GM12878 (cell line): Measurements from ENCODE around the gene INTS2. TPM values are rescaled to one million over a fixed set of nuclear protein-coding genes. Genes with fewer than 3 reads are reported as not detected.

Experiments used
- ATAC-seq: fragments of 200-7000 bp; cut with Tn5 transposase; 3 replicates; pipeline ENCODE4 v1.9.1; 2020; ENCODE audit warnings: mild to moderate bottlenecking, moderate library complexity
- BruUV-seq: library from RNA; stranded (reverse); fragments of 400-500 nt; replicated peaks from 2 replicates; lab custom pipeline; 2021; lab: Mats Ljungman, UMichigan
- CTCF ChIA-PET: fragments of 300-600 bp; sonication (Branson Sonifier 250); formaldehyde crosslinking; extraction: SDS; loops from one replicate; lab custom pipeline; 2021; ENCODE audit warnings: inconsistent platforms; lab: Yijun Ruan, JAX
- POLR2A ChIA-PET: fragments of 350-600 bp; formaldehyde crosslinking; extraction: SDS; loops from one replicate; lab custom pipeline; 2021; ENCODE audit warnings: inconsistent platforms; lab: Charles Lee
- RAD21 ChIA-PET: fragments of 300-600 bp; sonication (Branson Sonifier 250); formaldehyde crosslinking; loops from one replicate; lab custom pipeline; 2023; ENCODE audit warnings: antibody characterized with exemption; ENCODE audit not compliant: unreplicated experiment; lab: Charles Lee
- SMC1A ChIA-PET: fragments of 300-600 bp; sonication (Branson Sonifier 250); formaldehyde crosslinking; loops from one replicate; lab custom pipeline; 2023; ENCODE audit not compliant: unreplicated experiment, uncharacterized antibody; lab: Charles Lee
- DNase-seq: peaks from one replicate; pipeline ENCODE4 v3.0.0-alpha.2; 2011; ENCODE audit warnings: low read depth, low spot score
- FAIRE-seq: peaks from 3 replicates; lab custom pipeline; 2011; peaks lifted over from hg19 to GRCh38; lab: Jason Lieb, UNC
- H2AFZ ChIP-seq: 2 replicates; pipeline ENCODE4 v1.6.0; 2011; ENCODE audit warnings: low read depth, low read length, control low read depth; ENCODE audit not compliant: control insufficient read depth
- H3K27ac ChIP-seq: 2 replicates; pipeline ENCODE4 v1.5.1; 2011; ENCODE audit warnings: control low read depth; ENCODE audit not compliant: control insufficient read depth, insufficient read depth
- H3K27me3 ChIP-seq, 2 experiments: replicated peaks in 1 of 2; 2 replicates each; pipeline versions ENCODE4 v1.6.0 to v1.6.1; 2011; ENCODE audit warnings: low read length in 1 of 2; ENCODE audit not compliant: control insufficient read depth in 2 of 2, insufficient read depth in 2 of 2
- H3K36me3 ChIP-seq, 2 experiments: 2 replicates each; pipeline ENCODE4 v1.5.1; 2011; ENCODE audit warnings: low read length in 1 of 2; ENCODE audit not compliant: control insufficient read depth in 2 of 2, insufficient read depth in 2 of 2
- H3K4me1 ChIP-seq: 2 replicates; pipeline ENCODE4 v1.6.1; 2011; ENCODE audit warnings: mild to moderate bottlenecking, low read length, moderate library complexity, mixed read lengths; ENCODE audit not compliant: control insufficient read depth, insufficient read depth
- H3K4me2 ChIP-seq: 2 replicates; pipeline ENCODE4 v1.6.0; 2011; ENCODE audit warnings: control low read depth; ENCODE audit not compliant: control insufficient read depth, insufficient read depth
- H3K4me3 ChIP-seq: fragments of 200-600 bp; sonication (generic); 2 replicates; pipeline ENCODE4 v1.5.1; 2016
- H3K79me2 ChIP-seq: 2 replicates; pipeline ENCODE4 v1.6.0; 2011; ENCODE audit warnings: low read length; ENCODE audit not compliant: control insufficient read depth, insufficient read depth
- H3K9ac ChIP-seq: 2 replicates; pipeline ENCODE4 v1.8.0; 2011; ENCODE audit warnings: low read length, control low read depth, mixed read lengths; ENCODE audit not compliant: control insufficient read depth, insufficient read depth
- H3K9me3 ChIP-seq: replicated peaks from 3 replicates; pipeline ENCODE4 v1.5.1; 2011; ENCODE audit warnings: mild to moderate bottlenecking, low read length; ENCODE audit not compliant: control insufficient read depth, insufficient read depth
- H4K20me1 ChIP-seq: 2 replicates; pipeline ENCODE4 v1.6.0; 2011; ENCODE audit not compliant: control insufficient read depth, insufficient read depth
- CBFB ChIP-seq: IDR thresholded peaks from 2 replicates; pipeline ENCODE4 v1.6.1; 2016; ENCODE audit warnings: antibody characterized with exemption, low read depth
- CBX5 ChIP-seq: sonication (generic); IDR thresholded peaks from 2 replicates; pipeline ENCODE4 v1.6.1; 2016; ENCODE audit warnings: low read depth, moderate library complexity, mild to moderate bottlenecking, inconsistent platforms
- CHD4 ChIP-seq: fragments of 200-600 bp; sonication (generic); IDR thresholded peaks from 2 replicates; pipeline ENCODE4 v1.6.1; 2016; ENCODE audit warnings: mild to moderate bottlenecking
- DPF2 ChIP-seq: fragments of 450-650 bp; IDR thresholded peaks from 2 replicates; pipeline ENCODE4 v1.6.1; 2017; ENCODE audit warnings: mild to moderate bottlenecking
- ESRRA ChIP-seq: IDR thresholded peaks from 2 replicates; pipeline ENCODE4 v1.6.1; 2012; ENCODE audit warnings: mild to moderate bottlenecking, low read length, improper control_type of control experiment
- JUND ChIP-seq: IDR thresholded peaks from 2 replicates; pipeline ENCODE4 v1.6.1; 2012; ENCODE audit warnings: low read depth, mild to moderate bottlenecking, low read length, improper control_type of control experiment, moderate library complexity
- MTA2 ChIP-seq: fragments of 450-650 bp; IDR thresholded peaks from 2 replicates; pipeline ENCODE4 v1.6.1; 2016; ENCODE audit warnings: low read depth, mild to moderate bottlenecking, moderate library complexity
- MXI1 ChIP-seq: fragments of 150-350 bp; IDR thresholded peaks from 2 replicates; pipeline ENCODE4 v1.6.1; 2011; ENCODE audit warnings: low read depth, mild to moderate bottlenecking, inconsistent platforms, low read length, improper control_type of control experiment
- MYB ChIP-seq: fragments of 150-350 bp; IDR thresholded peaks from 2 replicates; pipeline ENCODE4 v1.6.1; 2014; ENCODE audit warnings: mild to moderate bottlenecking, low read depth, low read length, borderline replicate concordance
- NFYB ChIP-seq: IDR thresholded peaks from 2 replicates; pipeline ENCODE4 v1.6.1; 2011; ENCODE audit warnings: low read depth, mild to moderate bottlenecking, low read length, improper control_type of control experiment, moderate library complexity; ENCODE audit not compliant: insufficient read depth
- RUNX3 ChIP-seq: IDR thresholded peaks from 2 replicates; pipeline ENCODE4 v1.6.1; 2012; ENCODE audit warnings: low read length, inconsistent platforms
- SIN3A ChIP-seq: IDR thresholded peaks from 2 replicates; pipeline ENCODE4 v1.6.1; 2012; ENCODE audit warnings: low read depth, low read length, improper control_type of control experiment
- SMC3 ChIP-seq: IDR thresholded peaks from 2 replicates; pipeline ENCODE4 v1.6.1; 2011; ENCODE audit warnings: low read length, improper control_type of control experiment, borderline replicate concordance
- SRF ChIP-seq, 2 experiments: IDR thresholded peaks; 2 replicates each; pipeline ENCODE4 v1.6.1; 2011; ENCODE audit warnings: low read depth in 2 of 2, low read length in 2 of 2, mild to moderate bottlenecking in 1 of 2, moderate library complexity in 1 of 2
- WRNIP1 ChIP-seq: IDR thresholded peaks from 2 replicates; pipeline ENCODE4 v1.6.1; 2011; ENCODE audit warnings: low read depth, low read length, improper control_type of control experiment, borderline replicate concordance
- ZBED1 ChIP-seq: IDR thresholded peaks from 2 replicates; pipeline ENCODE4 v1.6.1; 2016; ENCODE audit warnings: borderline replicate concordance
- WGBS: methylation state at CpG from one replicate; pipeline ENCODE4 v1.1.6; 2016; ENCODE audit warnings: low lambda C conversion rate; ENCODE audit not compliant: insufficient replicate concordance, insufficient coverage; ENCODE audit errors: missing lambda C conversion rate; 5-methylcytosine and 5-hydroxymethylcytosine counted together
- in situ Hi-C: fragments of 300-500 bp; cut with MboI; formaldehyde crosslinking; loops from 9 replicates; pipeline ENCODE4 v1.14.3; 2018; ENCODE audit warnings: mixed read lengths
- intact Hi-C: fragments of 100-400 bp; cut with micrococcal nuclease; formaldehyde crosslinking; loops from one replicate; pipeline ENCODE4 v1.14.2; 2022; ENCODE audit not compliant: unreplicated experiment
- polyA plus RNA-seq, 11 experiments: library from polyadenylated mRNA; depleted of rRNA in 4 of 11; unstranded in 6 of 11; stranded (reverse) in 5 of 11; fragments of >200 nt; fragmentation: Nextera tagmentation in 4 of 11; fragmentation: Illumina TruSeq in 1 of 11; extraction: Ambion mirVana in 4 of 11; extraction: Trizol in 1 of 11; gene quantifications; 1 replicate in 1 of 11; 2 replicates in 10 of 11; pipeline versions ENCODE4 v1.2.1 to v1.2.3, GENCODE V29; 2011 to 2016; ENCODE audit warnings: inconsistent platforms in 2 of 11, missing spikeins in 2 of 11, low read depth in 1 of 11
- total RNA-seq, 4 experiments: library from RNA; depleted of rRNA in 3 of 4; stranded (reverse); fragments of >200 nt in 3 of 4; fragmentation: Illumina TruSeq in 1 of 4; extraction: Trizol in 1 of 4; gene quantifications; 2 replicates each; pipeline versions ENCODE4 v1.2.1 to v1.2.3, GENCODE V29; 2013 to 2021
- TF ChIP-seq, protein P1 (sequence below): fragments of 150-350 bp; IDR thresholded peaks from 2 replicates; pipeline ENCODE4 v1.6.1; 2014; ENCODE audit warnings: mild to moderate bottlenecking, low read depth, low read length
- TF ChIP-seq, protein P2 (sequence below): IDR thresholded peaks from 2 replicates; pipeline ENCODE4 v1.6.1; 2012; ENCODE audit warnings: low read depth, low read length, improper control_type of control experiment
- TF ChIP-seq, protein P3 (sequence below): fragments of 450-650 bp; IDR thresholded peaks from 2 replicates; pipeline ENCODE4 v1.6.1; 2018; ENCODE audit warnings: mild to moderate bottlenecking, low read depth, moderate library complexity; ENCODE audit not compliant: partially characterized antibody

The INTS2 gene
- total and polyA plus RNA-seq, 10 of the 15 experiments (the other 5 are each of a cell fraction or from before 2014, with no cell fraction given): 2.8 to 22.2 (median 11.6) TPM

DNA sequence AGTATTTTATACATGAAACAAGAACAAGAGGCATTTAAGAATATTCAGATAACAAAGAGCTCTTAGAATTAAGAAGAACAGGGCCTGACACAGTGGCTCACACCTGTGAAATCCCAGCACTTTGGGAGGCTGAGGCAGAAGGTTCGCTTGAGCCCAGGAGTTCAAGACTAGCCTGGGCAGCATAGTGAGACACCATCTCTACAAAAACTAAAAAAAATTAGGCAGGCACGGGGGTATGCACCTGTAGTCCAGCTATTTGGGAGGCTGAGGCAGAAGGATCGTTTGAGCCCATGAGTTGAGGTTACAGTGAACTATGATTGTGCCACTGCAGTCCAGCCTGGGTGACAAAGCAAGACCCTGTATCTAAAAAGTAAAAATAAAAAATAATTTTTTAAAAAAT, 52.0 kb downstream of the INTS2 start:
- RAD21 ChIA-PET: interaction anchor here (2.0 kb wide), 1 partner anchor 234 kb away, joined by 7 read pairs; no protein-coding TSS in a partner anchor
- H3K27ac ChIP-seq: no peak overlapping the region
- in situ Hi-C loops (no loop called here), intact Hi-C loops (no loop called here)
- H2AFZ ChIP-seq: no peak overlapping the region
- TF ChIP-seq, protein P1, sequence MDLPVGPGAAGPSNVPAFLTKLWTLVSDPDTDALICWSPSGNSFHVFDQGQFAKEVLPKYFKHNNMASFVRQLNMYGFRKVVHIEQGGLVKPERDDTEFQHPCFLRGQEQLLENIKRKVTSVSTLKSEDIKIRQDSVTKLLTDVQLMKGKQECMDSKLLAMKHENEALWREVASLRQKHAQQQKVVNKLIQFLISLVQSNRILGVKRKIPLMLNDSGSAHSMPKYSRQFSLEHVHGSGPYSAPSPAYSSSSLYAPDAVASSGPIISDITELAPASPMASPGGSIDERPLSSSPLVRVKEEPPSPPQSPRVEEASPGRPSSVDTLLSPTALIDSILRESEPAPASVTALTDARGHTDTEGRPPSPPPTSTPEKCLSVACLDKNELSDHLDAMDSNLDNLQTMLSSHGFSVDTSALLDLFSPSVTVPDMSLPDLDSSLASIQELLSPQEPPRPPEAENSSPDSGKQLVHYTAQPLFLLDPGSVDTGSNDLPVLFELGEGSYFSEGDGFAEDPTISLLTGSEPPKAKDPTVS: no peak
- TF ChIP-seq, protein P2, sequence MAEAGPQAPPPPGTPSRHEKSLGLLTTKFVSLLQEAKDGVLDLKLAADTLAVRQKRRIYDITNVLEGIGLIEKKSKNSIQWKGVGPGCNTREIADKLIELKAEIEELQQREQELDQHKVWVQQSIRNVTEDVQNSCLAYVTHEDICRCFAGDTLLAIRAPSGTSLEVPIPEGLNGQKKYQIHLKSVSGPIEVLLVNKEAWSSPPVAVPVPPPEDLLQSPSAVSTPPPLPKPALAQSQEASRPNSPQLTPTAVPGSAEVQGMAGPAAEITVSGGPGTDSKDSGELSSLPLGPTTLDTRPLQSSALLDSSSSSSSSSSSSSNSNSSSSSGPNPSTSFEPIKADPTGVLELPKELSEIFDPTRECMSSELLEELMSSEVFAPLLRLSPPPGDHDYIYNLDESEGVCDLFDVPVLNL: no peak
- no peak for TF ChIP-seq ESRRA
- no peak for TF ChIP-seq SIN3A
- no peak for TF ChIP-seq MXI1
- TF ChIP-seq CBX5: no peak
- TF ChIP-seq, protein P3, sequence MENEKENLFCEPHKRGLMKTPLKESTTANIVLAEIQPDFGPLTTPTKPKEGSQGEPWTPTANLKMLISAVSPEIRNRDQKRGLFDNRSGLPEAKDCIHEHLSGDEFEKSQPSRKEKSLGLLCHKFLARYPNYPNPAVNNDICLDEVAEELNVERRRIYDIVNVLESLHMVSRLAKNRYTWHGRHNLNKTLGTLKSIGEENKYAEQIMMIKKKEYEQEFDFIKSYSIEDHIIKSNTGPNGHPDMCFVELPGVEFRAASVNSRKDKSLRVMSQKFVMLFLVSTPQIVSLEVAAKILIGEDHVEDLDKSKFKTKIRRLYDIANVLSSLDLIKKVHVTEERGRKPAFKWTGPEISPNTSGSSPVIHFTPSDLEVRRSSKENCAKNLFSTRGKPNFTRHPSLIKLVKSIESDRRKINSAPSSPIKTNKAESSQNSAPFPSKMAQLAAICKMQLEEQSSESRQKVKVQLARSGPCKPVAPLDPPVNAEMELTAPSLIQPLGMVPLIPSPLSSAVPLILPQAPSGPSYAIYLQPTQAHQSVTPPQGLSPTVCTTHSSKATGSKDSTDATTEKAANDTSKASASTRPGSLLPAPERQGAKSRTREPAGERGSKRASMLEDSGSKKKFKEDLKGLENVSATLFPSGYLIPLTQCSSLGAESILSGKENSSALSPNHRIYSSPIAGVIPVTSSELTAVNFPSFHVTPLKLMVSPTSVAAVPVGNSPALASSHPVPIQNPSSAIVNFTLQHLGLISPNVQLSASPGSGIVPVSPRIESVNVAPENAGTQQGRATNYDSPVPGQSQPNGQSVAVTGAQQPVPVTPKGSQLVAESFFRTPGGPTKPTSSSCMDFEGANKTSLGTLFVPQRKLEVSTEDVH: no peak
- no peak for TF ChIP-seq CHD4
- TF ChIP-seq RUNX3: no peak
- TF ChIP-seq DPF2: no peak
- TF ChIP-seq MYB: no peak
- no peak for TF ChIP-seq SMC3
- TF ChIP-seq JUND: no peak
- no peak for TF ChIP-seq WRNIP1
- TF ChIP-seq MTA2: no peak
- TF ChIP-seq NFYB: no peak
- TF ChIP-seq SRF (IDR thresholded peaks at IDR 0.05; ENCODE audit: low read depth in 2 of 2, low read length in 2 of 2): no peak
- no peak for TF ChIP-seq ZBED1
- no peak for TF ChIP-seq CBFB
- H4K20me1 ChIP-seq: no peaks in the 10 kb centered on the region
- 44% methylated on average over 3 of the region's 3 CpGs for WGBS
- POLR2A ChIA-PET: no interaction called here
- CTCF ChIA-PET: interaction anchor here (1.8 kb wide), 1 partner anchor 234 kb away, joined by 10 read pairs; no protein-coding TSS in a partner anchor
- SMC1A ChIA-PET: interaction anchor here (0.8 to 1.6 kb wide), 3 partner anchors 9 to 238 kb away, joined by 3 read pairs; no protein-coding TSS in a partner anchor
- no peaks in the 10 kb centered on the region for H3K27me3 ChIP-seq
- H3K36me3 ChIP-seq: peaks cover 3 to 15% of the 10 kb centered on the region in 2 experiments
- H3K9ac ChIP-seq: no peak overlapping the region
- no peaks in the 10 kb centered on the region for H3K9me3 ChIP-seq
- FAIRE-seq: no peak
- H3K79me2 ChIP-seq: no peaks in the 10 kb centered on the region
- no peaks in the 10 kb centered on the region for H3K4me1 ChIP-seq
- ATAC-seq: no peak
- BruUV-seq: no TSS peak
- no peak for DNase-seq
- no peak overlapping the region for H3K4me3 ChIP-seq
- no peak overlapping the region for H3K4me2 ChIP-seq
